OCI-M2 (cell line): ENCODE results near the gene TRAF3IP1.
"Not testable (repeated sequence)": the region's sequence is repeated elsewhere in the genome, so short reads cannot be mapped to it uniquely, and the experiment has no call there.

ENCODE experiments used
- DNase-seq: peaks from one replicate; lab custom pipeline; 2025; ENCODE audit not compliant: unreplicated experiment; lab: John Stamatoyannopoulos, UW

TRAF3IP1 gene

DNA sequence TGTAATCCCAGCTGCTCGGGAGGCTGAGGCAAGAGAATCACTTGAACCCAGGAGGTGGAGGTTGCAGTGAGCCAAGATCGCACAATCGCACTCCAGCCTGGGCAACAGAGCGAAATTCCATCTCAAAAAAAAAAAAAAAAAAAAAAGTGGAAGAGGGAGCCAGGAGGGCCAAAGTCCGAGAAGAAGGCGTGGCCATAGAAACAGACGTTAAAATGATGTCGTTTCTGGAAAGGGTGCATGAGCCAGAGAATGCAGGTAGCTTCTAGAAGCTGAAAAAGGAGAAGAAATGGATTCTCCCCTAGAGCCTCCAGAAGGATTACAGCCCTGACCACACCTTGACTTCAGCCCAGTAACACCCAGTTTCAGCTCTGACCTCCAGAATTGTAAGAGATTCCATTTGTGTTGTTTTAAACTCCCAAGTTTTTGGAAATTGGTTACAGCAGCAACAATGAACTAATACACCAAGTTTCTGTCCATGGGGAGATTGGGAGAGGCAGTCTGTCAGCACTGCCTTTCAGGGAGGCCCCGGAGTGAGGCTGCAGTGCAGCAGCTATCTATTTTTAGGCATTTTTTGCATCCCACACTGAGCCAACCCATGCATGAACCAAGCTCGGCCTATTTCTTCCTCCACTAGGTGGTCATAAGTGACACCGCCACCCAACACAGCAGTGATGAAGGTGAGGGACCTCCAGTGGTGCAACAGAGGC, 14.2 kb upstream of the TRAF3IP1 start:
- no peak for DNase-seq

GRCh38 chr2:238306672-238306998, 13.7 kb upstream of the TRAF3IP1 start:
- no peak for DNase-seq

DNA sequence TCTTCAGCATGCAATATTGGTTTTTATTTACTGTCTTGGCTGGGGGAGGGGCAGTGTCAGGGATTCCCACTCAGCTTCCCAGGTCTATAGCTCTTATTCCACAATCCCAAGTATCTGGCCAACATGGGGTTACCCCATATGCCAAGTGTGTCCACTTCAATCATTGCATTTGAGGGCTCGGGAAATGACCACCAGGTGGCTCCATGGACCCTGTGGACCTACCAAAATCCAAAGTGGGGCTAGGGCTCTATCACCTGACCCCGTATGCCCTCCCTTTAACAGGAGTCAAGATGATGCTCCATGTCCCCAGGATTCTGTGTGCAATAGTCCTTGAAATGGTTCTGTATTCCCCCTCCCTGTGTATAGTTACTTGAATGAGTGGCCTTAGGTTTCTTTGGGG, 12.1 kb upstream of the TRAF3IP1 start:
- DNase-seq: no peak

DNA sequence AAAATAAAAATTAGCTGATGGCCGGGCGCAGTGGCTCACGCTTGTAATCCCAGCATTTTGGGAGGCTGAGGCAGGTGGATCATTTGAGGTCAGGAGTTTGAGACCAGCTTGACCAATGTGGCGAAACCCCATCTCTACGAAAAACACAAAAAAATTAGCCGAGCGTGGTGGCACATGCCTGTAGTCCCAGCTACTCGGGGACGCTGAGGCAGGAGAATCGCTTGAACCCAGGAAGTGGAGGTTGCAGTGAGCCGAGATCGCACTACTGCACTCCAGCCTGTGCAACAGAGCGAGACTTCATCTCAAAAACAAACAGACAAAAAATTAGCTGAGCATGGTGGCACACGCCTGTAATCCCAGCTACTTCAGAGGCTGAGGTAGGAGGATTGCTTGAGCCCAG, 9.6 kb upstream of the TRAF3IP1 start:
- not testable (repeated sequence) for DNase-seq

DNA sequence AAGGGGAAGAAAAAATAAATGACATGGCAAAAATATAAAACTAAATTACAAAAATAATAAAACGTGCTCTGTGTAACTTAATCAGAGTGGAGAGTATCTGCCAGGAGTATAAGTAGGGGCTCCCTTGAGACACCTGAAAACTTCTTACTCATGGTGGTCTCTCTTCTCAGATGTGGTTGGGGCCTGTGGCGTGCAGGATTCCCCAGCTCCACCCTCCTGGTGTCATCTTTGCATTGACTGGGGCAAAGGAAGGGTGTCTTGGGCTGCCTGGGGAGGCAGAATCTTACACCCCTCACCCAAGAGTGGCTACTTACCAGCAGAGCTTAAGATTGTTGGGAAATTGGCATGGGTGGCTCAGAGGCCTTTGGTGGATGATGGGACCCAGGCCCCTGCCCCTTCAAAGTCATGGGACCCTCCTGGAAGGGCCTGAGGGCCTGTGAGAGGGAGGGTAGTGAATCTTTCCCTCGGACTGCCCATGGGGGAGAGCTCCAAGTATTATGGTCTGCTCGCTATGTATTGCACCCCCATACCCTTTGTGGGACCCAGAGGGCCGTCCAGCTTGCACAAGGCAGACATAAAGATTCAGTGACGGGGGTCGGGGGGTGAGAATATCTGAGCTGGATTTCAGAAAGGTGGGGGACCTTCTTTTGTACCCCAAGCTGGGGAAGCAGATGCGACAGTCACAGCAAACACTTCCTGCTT, 6.9 kb upstream of the TRAF3IP1 start:
- no peak for DNase-seq

GRCh38 chr2:238313991-238314350, 6.3 kb upstream of the TRAF3IP1 start:
- DNase-seq: no peak

DNA sequence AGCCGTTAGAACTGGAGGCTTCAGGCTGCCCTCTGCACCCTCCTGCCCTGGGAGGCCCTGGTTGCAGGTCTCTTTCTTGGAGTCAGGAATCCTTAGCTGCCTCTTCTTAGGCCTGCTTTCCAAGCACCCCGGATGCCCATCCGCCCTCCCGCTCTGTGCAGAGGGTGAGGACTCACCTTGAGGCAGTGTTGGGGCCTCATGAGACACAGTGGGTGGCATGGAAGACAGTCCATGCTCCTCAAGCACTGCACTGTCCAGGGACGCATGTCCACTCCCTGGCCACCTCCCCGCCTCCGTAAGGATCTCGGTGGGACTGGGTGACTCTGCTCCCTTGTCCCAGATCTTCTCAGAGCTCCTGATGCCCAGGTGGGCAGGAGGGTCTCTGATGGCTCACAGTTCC, 5.7 kb upstream of the TRAF3IP1 start:
- DNase-seq: no peak

DNA sequence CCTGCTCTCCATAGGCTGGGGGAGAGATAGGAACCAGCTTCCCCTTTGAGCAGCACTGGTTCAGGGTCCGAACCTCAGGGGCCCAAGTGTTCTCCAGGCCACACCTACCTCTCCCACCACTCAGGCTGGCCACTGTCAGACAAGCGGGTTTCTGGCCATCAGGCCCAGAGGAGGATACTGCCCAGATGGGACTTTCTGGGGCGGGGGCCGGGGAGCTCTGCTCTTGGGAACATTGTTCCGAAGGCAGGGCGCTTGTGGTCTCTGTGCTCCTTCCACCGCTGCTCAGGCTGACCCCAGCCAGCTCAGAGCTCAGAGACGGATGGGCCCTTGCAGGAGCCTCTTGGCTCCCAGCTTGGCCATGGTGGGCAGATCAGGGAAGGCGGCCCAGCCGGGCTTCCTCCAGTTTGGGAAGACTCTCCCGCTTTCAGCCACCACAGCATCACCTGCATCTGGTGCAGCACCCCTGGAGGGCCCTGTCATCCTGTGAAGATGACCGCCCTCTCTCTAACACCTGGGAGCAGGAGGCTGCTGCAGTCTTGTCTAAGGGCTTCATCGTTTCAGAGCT, 5.2 kb upstream of the TRAF3IP1 start:
- DNase-seq: no peak

- DNase-seq: no peak
Observed at GRCh38 chr2:238320648-238321281, 447 bp downstream of the TRAF3IP1 start.

- DNase-seq: no peak
Observed at GRCh38 chr2:238321467-238321866, 1.1 kb downstream of the TRAF3IP1 start.

- no peak for DNase-seq
Observed at GRCh38 chr2:238322001-238322411, 1.7 kb downstream of the TRAF3IP1 start.

DNA sequence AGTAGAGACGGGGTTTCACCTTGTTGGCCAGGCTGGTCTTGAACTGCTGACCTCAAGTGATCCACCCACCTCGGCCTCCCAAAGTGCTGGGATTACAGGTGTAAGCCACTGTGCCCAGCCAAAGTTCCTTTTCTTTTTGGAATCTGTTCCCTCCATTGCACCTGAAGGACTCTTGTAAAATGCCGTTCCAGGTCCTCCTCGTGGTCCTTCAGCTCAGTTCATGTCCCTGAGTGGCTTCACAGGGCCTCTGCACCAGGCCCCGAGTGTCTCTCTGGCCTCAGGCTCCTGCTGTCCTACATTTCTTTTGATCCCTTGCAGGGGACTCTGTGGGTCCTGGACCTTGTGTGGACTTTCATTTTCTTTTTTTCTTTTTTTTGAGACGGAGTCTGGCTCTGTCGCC, 3.9 kb downstream of the TRAF3IP1 start:
- DNase-seq: not testable (repeated sequence)

DNA sequence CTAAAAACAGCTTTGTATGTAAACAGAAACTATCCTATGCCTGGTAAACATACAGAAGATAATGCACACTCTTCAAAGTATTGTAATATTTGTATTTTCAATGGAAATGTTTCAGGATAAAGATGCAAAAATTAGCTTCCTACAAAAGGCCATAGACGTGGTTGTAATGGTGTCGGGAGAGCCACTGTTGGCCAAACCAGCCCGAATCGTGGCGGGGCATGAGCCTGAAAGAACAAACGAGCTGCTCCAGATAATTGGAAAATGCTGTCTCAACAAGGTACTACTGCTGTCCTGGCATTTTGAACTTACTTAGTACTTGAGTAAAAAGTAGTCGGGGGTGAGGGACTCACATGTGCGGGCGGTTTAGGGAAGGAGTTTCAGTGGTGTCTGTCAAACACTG, 5.4 kb downstream of the TRAF3IP1 start:
- DNase-seq: no peak

GRCh38 chr2:238326801-238327365, 6.6 kb downstream of the TRAF3IP1 start:
- no peak for DNase-seq

DNA sequence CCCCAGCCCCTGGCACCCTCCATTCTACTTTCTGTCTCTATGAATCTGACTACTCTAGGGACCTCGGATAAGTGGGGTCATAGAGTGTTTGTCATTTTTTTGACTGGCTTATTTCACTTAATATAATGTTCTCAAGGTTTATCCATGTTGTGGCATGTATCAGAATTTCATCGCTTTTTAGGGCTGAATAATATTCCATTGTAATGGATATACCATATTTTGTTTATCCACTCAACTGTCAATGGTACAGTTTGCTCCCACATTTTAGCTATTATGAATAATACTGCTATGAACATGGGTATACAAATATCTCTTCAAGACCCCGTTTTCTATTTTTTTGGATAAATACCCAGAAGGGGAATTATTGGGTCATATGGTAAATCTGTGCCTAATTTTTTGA, 7.4 kb downstream of the TRAF3IP1 start:
- no peak for DNase-seq

GRCh38 chr2:238330391-238330790, 10.1 kb downstream of the TRAF3IP1 start:
- DNase-seq: no peak

DNA sequence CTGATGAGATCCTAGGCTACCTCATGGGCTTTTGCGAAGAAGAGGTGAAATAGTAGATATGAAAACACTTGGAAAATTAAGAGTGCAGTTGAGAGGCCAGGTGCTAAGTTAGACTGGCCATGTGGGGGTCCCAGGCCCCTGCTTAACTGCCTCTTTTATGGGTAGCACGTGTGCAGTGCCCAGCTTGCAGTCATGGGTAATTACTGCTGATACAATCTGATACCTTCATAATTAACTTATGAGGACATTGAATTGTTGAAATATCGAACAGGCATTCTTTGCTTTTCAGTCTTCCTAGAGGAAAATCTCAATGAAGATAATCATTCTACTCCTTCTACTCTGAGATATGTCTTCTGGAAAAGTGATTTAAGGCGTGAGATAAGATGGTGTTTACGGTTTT, 11.6 kb downstream of the TRAF3IP1 start:
- DNase-seq: no peak

GRCh38 chr2:238334885-238335284, 14.6 kb downstream of the TRAF3IP1 start:
- no peak for DNase-seq

- DNase-seq: not testable (repeated sequence)
Observed at GRCh38 chr2:238335591-238335990, 15.3 kb downstream of the TRAF3IP1 start.

- DNase-seq: no peak
Observed at GRCh38 chr2:238336151-238336550, 15.8 kb downstream of the TRAF3IP1 start.

DNA sequence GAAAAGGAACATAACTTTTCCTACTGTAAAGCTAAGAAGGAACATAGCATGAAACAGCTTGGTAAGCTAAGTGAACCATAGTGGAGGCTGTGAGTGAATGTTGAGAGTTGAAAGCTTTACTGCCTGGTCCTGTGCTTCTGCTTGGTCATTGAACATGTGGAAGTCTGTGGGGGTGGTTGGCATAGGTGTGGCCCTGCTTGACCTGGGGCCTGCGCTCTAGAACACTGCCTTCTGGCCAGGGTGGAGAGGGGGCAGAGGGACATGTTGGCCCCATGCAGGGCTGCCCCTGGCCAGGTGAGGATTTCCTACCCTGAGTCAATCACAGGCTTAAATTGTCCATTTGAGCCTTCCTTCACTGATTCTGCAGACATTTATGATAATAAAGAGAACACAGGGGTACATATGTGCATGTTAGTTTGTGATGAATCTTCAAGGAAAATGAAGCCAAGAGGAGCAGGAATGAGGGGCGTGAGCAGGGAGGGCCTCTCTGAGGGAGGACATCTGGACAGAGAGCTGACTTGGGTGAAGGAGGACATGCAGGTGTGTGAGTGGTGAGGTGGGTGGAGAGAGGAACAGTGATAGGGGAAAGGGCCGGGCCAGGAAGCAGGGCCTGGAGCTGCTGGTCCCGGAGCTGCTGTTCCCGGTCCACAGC, 16.6 kb downstream of the TRAF3IP1 start:
- no peak for DNase-seq
